Right atrium auricular region (tissue), 2 donors: Measurements from ENCODE around the gene PTTG2. TPM values are rescaled to one million over a fixed set of nuclear protein-coding genes. Genes with fewer than 3 reads are reported as not detected.

Experiments
- DNase-seq: peaks from one replicate; pipeline ENCODE4 v3.0.0-alpha.2; 2019; ENCODE audit warnings: low spot score
- H3K27ac ChIP-seq, 2 donors: fragments of 200-600 bp; sonication (generic); 1 replicate in 1 of 2; 2 replicates in 1 of 2; pipeline ENCODE4 v1.5.1; 2016 to 2019
- H3K27me3 ChIP-seq, 2 donors: fragments of 200-600 bp; sonication (generic); one replicate each; pipeline versions ENCODE4 v1.5.1 to v1.6.0; 2017 to 2019
- H3K36me3 ChIP-seq: fragments of 200-600 bp; sonication (generic); one replicate; pipeline ENCODE4 v1.5.1; 2016
- H3K4me1 ChIP-seq, 2 donors: fragments of 200-600 bp; sonication (generic); one replicate each; pipeline versions ENCODE4 v1.5.1 to v1.6.0; 2017 to 2019
- H3K4me3 ChIP-seq, 2 donors: fragments of 200-600 bp; sonication (generic); 1 replicate in 1 of 2; 2 replicates in 1 of 2; pipeline ENCODE4 v1.5.1; 2017 to 2019; ENCODE audit warnings: mild to moderate bottlenecking in 1 of 2, moderate library complexity in 1 of 2
- H3K9me3 ChIP-seq, 2 donors: fragments of 200-600 bp; sonication (generic); one replicate each; pipeline ENCODE4 v1.5.1; 2019
- total RNA-seq, 2 donors: library from RNA; depleted of rRNA; stranded (reverse); fragments of >200 nt; gene quantifications; one replicate each; pipeline ENCODE4 v1.1.0, GENCODE V29; 2016
- TF ChIP-seq, protein P1 (sequence below), 2 donors: fragments of 200-600 bp; sonication (generic); IDR thresholded peaks; one replicate each; pipeline ENCODE4 v1.5.1; 2019; ENCODE audit warnings: antibody characterized with exemption in 2 of 2

Gene PTTG2
- total RNA-seq, 2 donors from 2014 or later = 3.6 TPM; not detected in 1

DNA sequence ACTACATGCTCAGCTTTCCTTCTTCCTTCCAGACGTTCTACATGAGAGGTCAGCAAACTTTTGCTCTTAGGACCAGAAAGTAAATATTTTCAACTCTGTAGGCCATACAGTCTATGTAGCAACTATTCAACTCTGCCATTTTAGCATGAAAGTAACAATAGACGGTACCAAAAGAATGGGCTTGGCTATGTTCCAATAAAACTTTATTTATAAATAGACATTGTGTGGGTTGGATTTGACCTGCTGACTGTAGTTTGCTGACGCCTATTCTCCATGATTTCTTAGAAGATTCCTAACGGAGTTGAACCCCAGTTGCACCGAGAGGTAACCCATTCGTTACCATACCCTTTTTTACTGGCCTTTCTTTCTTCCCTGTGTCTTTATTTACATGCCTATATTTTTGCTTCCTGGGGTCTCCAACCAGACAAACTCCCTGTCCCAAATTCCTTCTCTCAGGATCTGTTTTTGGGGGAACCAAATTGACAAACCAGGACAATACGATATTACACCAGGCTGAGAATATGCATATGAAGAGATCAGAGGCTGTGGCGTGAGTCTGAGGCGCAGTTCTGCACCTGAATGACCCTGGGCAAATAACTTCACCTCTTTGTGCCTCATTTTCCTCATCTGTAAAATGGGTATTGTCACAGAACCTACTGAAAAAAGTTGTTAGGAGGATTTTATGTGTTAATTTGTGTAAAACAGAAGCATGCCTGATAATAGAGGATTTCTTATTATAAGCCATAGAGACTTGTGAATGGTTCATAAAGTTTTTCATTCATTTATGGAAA is 10.4 kb upstream of the PTTG2 start:
- TF ChIP-seq, protein P1, sequence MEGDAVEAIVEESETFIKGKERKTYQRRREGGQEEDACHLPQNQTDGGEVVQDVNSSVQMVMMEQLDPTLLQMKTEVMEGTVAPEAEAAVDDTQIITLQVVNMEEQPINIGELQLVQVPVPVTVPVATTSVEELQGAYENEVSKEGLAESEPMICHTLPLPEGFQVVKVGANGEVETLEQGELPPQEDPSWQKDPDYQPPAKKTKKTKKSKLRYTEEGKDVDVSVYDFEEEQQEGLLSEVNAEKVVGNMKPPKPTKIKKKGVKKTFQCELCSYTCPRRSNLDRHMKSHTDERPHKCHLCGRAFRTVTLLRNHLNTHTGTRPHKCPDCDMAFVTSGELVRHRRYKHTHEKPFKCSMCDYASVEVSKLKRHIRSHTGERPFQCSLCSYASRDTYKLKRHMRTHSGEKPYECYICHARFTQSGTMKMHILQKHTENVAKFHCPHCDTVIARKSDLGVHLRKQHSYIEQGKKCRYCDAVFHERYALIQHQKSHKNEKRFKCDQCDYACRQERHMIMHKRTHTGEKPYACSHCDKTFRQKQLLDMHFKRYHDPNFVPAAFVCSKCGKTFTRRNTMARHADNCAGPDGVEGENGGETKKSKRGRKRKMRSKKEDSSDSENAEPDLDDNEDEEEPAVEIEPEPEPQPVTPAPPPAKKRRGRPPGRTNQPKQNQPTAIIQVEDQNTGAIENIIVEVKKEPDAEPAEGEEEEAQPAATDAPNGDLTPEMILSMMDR (IDR thresholded peaks at IDR 0.05) = no peak
- no peak for DNase-seq
- no peaks in the 10 kb centered on the region for H3K9me3 ChIP-seq
- H3K36me3 ChIP-seq = no peaks in the 10 kb centered on the region
- H3K4me1 ChIP-seq = peaks cover 0 to 23% of the 10 kb centered on the region in 2 donors
- H3K27ac ChIP-seq = peak overlapping the region in 1 of 2 donors; percentile 45
- H3K4me3 ChIP-seq = no peak overlapping the region
- H3K27me3 ChIP-seq = no peaks in the 10 kb centered on the region

DNA sequence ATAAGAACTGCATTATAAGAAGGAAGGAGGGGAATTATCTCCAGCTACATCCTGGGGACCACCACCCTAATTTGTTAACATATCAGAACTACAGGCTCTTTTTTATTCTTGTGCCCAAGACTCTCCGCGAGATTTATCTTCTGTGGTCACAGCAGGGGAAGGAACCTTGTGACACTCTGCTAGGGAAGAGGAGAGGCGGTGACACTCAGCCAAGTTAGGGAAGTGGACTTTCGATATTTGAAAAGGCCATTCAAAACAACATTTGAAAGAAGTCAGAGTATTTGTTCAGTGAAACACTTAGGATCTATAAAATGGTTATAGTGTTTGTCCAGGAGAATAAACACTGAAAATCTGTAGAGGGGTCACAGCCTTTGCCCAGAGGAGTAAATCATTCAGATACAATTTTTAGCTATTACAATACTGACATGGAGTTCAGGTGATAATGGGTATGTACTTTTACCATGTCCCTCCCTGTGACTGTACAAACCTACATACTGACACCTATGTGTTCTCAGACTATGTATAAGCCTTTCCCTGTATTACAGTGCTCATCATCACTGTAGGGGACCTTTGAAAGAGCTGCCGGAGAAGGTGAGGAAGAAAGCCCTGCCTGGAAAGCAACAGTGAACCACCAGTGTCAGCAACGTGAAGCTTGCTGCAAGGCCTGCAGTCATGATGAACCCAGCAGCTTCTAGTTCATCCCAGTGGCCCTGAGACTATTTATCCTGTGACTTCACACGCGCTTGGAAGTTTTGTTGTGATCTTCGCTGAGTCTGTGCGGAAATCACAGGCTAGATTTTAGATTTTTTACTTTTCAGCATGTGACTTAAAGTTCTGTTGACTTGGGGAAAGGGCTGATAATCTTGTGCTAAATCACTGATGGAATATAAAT is 8.5 kb upstream of the PTTG2 start:
- no peak overlapping the region for H3K27ac ChIP-seq
- no peaks in the 10 kb centered on the region for H3K36me3 ChIP-seq
- H3K4me1 ChIP-seq = peaks cover 0 to 4% of the 10 kb centered on the region in 2 donors
- H3K27me3 ChIP-seq = no peaks in the 10 kb centered on the region
- H3K4me3 ChIP-seq = no peak overlapping the region
- TF ChIP-seq, protein P1 (IDR thresholded peaks at IDR 0.05) = no peak
- H3K9me3 ChIP-seq = no peaks in the 10 kb centered on the region
- no peak for DNase-seq

DNA sequence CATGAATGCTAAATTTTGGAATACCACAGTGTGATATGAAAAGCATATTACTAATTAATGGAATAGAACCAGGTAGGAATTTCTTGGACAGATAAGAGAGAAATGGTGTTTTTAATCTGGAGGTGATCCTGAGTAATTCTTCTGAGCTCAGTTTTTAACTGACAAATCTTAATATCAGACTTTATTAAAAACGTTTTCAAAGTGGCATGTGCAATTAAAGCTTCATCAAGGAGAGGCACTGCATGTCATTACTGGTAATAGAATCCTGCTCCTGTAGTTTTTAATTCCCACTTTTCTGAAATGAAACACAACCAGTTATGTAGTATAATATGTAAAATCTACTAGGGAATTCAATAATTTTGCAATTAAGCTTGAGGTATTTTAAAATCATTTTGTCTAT is 7.0 kb upstream of the PTTG2 start:
- Histone ChIP-seq H3K36me3 (no peaks in the 10 kb centered on the region), H3K9me3 (no peaks in the 10 kb centered on the region), H3K27ac (no peak overlapping the region), H3K4me3 (no peak overlapping the region), H3K27me3 (no peaks in the 10 kb centered on the region), H3K4me1 (no peaks in the 10 kb centered on the region)
- TF ChIP-seq, protein P1 (IDR thresholded peaks at IDR 0.05) = no peak
- no peak for DNase-seq

DNA sequence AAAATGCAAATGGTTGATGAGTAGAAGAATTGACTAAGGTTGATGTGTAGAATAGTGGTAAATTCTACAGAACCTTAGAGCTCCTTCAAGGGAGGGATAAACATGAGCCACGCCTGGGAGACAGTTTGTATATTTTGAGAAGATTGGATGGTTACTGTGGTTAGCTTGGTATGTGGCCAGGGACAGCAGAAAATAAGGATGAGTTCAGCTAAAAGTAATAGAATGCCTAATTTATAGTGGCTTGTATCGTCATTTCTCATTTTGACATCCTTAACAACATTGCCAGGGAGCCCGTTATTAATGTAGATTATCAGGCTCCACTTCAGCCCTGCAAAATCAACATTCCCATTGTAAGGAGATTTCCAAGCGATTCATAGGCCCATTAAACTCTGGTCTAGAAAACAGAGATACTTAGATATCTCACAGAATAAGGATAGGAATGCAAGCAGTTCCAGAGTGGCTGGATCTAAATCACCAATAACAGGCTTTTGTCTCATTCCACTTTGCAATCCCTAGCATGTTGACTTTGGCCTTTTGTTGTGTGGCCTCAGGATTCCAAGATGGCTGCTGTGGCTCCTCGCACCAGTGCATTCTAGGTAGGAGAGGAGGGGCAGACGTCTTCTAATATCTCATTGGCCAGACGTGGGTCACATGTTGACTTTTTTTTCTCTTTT is 6.4 kb upstream of the PTTG2 start:
- no peaks in the 10 kb centered on the region for H3K4me1 ChIP-seq
- no peaks in the 10 kb centered on the region for H3K36me3 ChIP-seq
- no peak overlapping the region for H3K27ac ChIP-seq
- H3K4me3 ChIP-seq = no peak overlapping the region
- no peak for DNase-seq
- TF ChIP-seq, protein P1 (IDR thresholded peaks at IDR 0.05) = no peak
- H3K9me3 ChIP-seq = no peaks in the 10 kb centered on the region
- no peaks in the 10 kb centered on the region for H3K27me3 ChIP-seq

DNA sequence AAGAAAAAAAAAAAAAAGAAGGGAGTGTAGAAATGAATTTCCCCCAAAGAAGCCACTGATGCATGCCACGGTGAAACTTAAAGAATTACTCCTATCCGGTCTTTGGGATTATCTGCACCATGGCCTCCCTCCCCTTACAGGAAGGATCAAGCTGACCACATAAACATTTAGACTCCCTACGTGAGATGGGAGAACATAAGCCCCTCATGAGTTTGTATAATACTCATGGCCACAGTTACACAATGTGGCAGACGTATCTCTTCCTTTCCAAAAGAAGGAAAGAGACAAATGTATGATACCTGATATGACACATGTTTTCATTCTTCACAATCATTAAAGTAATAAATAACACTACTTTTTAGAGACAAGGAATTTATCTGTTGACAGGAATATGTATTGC is 3.3 kb upstream of the PTTG2 start:
- Histone ChIP-seq H3K4me3 (no peak overlapping the region), H3K36me3 (no peaks in the 10 kb centered on the region), H3K27ac (no peak overlapping the region), H3K4me1 (no peaks in the 10 kb centered on the region), H3K27me3 (no peaks in the 10 kb centered on the region), H3K9me3 (no peaks in the 10 kb centered on the region)
- DNase-seq = no peak
- TF ChIP-seq, protein P1 (IDR thresholded peaks at IDR 0.05) = no peak
